Fibroblast of peridontal ligament (primary cell): ENCODE data around the gene ZBTB20.

Experiments used
- DNase-seq: peaks from one replicate; pipeline ENCODE4 v3.0.0-alpha.2; 2010; ENCODE audit errors: extremely low read depth

ZBTB20 gene

GRCh38 chr3:114872050-114872449, 275.0 kb downstream of the ZBTB20 start:
- peak; percentile 82 for DNase-seq

GRCh38 chr3:114867835-114868503, 279.1 kb downstream of the ZBTB20 start:
- no peak for DNase-seq

DNA sequence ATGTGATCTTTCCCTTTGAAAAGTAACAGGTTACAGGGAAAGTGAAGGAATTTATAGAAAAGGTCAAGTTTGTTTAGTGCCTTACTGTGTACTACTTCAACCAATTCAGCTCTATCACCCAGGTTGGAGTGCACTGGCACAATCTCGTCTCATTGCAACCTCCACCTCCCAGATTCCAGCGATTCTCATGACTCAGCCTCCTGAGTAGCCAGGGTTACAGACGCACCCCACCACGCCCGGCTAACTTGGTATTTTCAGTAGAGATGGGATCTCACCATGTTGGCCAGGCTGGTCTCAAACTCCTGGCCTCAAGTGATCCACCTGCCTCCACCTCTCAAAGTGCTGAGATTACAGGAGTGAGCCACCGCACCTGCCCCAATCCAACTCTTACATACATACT, 279.7 kb downstream of the ZBTB20 start:
- DNase-seq, result no peak

GRCh38 chr3:114866430-114866829, 280.7 kb downstream of the ZBTB20 start:
- DNase-seq, result no peak

GRCh38 chr3:114864970-114865369, 282.1 kb downstream of the ZBTB20 start:
- DNase-seq, result no peak

- DNase-seq, result no peak
These were observed 283.2 kb downstream of the ZBTB20 start for GRCh38 chr3:114863848-114864247.

DNA sequence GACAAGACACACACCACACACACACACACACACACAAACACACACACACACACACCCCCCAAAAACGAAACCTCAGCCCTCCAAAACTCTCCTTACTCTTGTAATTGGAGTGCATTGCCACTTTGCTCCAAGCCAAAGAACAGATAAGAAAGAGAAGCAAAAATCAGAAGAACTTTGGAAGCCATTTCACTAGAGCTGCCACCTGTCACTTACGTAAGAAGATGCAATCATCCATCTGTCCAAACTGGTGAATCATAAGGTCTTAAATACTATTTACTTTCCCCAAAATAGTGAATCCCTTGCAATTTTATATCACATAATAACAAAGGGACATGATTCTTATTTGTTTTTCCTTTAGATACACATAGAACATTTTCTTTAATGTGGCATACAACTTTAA, 285.4 kb downstream of the ZBTB20 start:
- no peak for DNase-seq

GRCh38 chr3:114860531-114860930, 286.6 kb downstream of the ZBTB20 start:
- DNase-seq, result no peak

DNA sequence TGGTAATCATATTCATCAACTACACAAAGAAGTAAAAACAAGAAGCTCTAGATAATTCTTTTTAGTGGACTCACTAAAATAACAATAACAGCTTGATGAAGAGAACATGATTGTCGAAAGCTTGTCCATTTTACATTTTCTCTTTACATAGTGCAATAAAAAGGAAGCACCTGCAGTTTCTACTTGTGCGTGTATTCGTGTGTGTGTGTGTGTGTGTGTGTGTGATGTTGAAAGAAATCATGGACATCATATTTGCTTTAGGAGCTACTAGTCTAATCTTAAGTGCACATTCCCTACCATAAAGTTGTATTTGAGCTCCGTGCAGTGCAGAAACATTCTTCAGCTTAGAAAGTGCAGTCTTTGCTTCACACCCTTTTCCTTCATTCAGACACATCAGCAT, 288.8 kb downstream of the ZBTB20 start:
- no peak for DNase-seq

- no peak for DNase-seq
These were observed 289.8 kb downstream of the ZBTB20 start for GRCh38 chr3:114857299-114857701.

DNA sequence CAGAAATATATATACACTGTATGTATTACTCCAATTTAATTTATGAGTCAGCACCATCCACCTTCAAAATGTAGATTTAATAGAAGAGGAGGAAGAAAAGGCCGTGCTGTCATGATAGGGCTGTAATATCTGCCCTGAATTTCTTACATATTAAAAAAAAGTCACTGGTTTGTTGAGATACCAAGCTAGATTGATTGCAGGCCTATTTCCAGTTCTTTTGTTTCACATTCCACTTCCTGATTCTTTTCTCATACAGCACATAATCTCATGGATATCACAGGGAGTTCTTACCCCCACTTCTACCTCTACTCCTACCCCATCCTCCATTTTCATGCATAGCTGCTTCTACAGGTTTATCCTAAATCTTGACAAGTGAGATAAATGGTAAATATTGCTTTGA, 290.3 kb downstream of the ZBTB20 start:
- no peak for DNase-seq

- DNase-seq, result no peak
These were observed 291.2 kb downstream of the ZBTB20 start for GRCh38 chr3:114855839-114856238.

DNA sequence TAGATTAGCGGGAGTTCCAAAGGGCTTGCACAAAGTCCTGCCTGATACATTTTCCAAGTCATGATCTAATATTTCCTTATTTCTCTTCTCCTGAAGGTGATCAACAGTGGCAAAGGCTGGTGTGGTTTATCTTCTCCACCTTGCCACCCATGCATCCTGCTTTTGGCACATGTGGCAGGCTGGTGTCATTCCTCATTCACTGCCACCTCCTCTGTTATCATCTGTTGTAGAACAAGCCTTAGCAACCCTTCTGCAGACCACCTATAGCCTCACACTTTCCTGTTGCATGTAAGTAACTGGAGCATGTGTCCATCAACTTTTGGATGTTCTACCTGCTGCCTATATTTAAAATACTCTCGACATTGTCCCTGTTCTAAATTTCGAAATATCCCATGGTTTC, 294.1 kb downstream of the ZBTB20 start:
- DNase-seq, result no peak

GRCh38 chr3:114850898-114851297, 296.2 kb downstream of the ZBTB20 start:
- DNase-seq, result no peak

DNA sequence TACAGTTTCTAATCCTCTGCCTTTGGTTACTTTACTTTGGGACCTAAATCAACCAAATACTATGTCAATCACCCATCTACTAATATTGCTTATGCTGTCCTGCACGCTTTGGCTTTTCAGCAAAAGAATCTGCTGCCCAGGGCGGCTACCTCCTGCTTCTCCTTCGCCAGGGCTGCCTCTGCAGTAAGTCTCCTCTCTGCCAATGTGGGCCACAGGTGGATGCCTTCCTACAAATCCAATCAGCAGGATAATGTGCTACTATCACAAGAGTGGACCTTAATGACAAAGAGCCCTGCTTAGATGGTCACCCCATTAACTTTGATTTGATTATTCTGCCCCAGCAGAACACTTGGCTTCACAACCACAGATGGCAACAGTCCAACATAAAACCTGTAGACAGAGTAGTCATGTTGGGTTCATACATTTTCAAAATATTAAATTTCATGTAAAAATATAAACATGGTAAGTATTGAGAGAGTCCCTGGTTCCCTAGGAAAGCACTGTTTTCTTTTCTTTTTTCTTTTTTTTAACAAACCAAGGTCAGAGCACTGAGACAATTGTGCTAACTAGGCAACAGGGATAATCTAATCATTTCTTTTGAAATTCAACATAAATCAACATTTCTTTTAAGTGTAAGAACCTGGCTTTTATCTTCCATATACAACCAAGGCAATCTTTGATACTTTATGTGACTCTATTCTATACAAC, 298.3 kb downstream of the ZBTB20 start:
- DNase-seq, result no peak

DNA sequence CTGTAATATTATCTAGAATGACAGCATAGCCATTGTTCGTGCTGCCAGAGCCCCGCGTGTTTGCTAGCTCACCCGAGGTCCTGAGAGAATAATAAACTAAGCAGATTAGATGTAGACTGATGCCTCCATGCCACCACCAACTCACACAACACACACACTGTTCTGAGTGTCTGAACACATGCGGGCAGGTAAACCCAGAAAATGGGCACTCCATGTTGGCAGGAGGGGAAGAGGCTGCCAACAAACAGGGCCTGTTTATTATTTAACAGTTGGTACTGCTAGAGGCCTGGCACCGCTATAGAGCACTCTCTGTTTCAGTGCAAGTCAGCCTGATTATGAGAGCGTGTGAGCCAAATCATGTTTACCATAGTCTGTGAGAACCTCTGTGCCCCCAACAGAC, 299.0 kb downstream of the ZBTB20 start:
- DNase-seq, result no peak

GRCh38 chr3:114847564-114847963, 299.5 kb downstream of the ZBTB20 start:
- no peak for DNase-seq

DNA sequence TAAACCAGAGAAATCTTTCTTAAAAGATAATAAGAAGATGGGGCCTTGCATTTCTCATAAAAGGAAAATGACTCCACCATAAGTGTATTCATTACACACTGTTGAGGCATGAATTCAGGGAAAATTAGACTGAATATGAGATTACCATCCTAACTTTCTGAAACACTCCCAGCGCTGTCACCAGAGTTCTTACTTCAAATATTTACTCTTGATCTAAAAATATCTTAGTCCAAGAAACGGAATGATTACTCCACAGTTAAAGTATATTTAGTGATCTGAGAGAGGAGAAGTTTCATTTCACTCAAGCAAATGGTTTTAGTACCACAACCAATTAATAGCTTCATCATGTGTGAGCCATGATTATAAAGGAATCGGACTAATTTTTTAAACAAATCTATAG, 300.3 kb downstream of the ZBTB20 start:
- DNase-seq, result peak; percentile 68

DNA sequence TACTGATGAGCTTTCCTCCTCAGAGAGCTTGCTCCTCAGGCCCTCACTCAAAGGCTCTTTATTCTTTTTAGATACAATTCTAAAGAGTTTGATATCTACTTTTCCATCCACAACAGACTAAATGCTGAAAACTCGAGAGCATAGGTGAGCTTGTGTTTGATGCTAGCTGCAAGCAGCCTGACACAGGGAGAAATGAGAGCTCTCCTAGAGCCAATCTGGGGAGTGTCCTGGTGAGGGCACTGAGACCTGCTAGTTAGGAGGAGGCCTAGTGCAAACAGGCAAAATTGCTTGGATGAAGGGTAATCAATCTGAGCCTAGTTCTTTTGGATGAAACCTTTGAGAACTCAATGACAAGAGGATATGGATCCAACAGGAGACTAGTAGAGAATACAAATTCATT, 300.8 kb downstream of the ZBTB20 start:
- DNase-seq, result no peak

DNA sequence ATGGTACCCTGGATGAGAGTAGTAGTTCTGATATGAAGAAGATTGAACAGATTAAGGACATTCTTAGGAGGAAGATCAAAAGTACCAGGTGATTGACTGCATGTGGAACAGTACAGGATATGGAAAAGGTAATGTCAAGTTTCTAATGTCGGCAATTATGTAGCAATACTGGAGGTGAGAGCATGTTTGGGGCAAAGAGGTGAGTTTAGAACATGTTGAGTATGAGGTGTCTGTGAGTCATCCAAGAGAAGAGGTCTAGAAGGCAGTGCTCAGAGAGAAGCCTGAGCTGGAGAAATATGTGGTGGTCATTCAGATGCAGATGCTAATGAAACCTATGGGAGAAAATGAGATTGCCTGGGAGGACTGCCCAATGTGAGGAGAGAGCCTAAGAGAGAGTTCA, 305.6 kb downstream of the ZBTB20 start:
- DNase-seq, result no peak

DNA sequence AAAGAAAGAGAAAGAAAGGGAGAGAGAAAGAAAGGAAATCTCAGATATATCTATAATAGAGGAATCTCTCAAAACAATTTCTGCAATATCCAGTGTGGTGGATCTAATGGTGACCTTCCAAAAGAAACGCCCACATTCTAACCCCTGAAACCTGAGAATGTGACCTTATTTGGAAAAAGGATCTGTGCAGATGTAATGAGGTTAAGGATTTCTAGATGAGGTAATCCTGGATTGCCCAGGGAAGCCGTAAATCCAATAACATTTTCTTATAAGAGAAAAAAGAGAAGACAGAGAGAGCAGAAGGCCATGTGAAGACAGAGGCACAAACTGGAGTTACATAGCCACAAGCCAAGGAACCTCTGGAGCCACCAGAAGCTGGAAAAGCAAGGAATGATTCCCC, 307.6 kb downstream of the ZBTB20 start:
- peak; percentile 36 for DNase-seq

- no peak for DNase-seq
These were observed 309.1 kb downstream of the ZBTB20 start for GRCh38 chr3:114838025-114838424.

DNA sequence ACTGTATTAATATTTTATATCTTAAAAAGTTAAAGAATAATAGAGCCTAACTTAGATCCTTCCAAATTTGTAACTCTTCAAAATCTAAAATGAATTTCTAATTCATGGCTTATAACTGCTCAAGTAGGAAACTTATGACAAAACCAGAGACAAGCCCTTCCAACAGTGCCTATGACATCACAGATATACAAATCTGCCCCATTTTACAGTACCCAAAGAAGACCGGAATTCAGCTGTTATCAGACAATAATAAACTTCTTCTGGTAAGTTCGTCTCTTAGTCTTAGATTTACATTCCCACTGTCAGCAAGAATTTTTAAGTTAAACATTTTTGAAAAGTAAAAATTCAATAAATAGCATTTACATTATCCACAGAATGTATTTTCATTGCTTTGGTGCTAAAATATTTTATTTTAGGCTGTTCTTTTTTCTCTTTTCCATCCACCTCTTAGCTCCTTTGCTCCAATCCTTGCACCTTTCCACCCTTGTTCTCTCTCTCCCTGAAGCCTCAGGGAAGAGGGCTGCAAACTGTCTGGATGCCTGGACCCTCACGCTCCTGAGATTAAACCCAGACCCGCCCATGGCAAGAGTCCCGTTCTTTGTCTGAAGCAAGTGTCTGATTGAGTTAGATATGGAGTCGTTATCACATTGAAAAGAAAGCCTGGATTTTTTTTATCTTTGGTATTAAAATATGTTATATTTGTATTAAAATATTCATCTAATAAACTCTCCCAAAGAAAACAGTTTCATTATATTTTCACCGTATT, 312.7 kb downstream of the ZBTB20 start:
- DNase-seq, result no peak
